ENCODE data around the gene DHRSX.

GRCh38 chrX:2172359-2172758 is 328.4 kb downstream of the DHRSX start:
- TF ChIP-seq, protein P1, sequence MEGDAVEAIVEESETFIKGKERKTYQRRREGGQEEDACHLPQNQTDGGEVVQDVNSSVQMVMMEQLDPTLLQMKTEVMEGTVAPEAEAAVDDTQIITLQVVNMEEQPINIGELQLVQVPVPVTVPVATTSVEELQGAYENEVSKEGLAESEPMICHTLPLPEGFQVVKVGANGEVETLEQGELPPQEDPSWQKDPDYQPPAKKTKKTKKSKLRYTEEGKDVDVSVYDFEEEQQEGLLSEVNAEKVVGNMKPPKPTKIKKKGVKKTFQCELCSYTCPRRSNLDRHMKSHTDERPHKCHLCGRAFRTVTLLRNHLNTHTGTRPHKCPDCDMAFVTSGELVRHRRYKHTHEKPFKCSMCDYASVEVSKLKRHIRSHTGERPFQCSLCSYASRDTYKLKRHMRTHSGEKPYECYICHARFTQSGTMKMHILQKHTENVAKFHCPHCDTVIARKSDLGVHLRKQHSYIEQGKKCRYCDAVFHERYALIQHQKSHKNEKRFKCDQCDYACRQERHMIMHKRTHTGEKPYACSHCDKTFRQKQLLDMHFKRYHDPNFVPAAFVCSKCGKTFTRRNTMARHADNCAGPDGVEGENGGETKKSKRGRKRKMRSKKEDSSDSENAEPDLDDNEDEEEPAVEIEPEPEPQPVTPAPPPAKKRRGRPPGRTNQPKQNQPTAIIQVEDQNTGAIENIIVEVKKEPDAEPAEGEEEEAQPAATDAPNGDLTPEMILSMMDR (IDR thresholded peaks at IDR 0.05; ENCODE audit: insufficient read depth, low read depth, low read length): no peak
- TF ChIP-seq EZH2 (IDR thresholded peaks at IDR 0.05; ENCODE audit: insufficient read depth, low read length): no peak
